ENCODE data around the gene CETP.

Gene CETP, protein sequence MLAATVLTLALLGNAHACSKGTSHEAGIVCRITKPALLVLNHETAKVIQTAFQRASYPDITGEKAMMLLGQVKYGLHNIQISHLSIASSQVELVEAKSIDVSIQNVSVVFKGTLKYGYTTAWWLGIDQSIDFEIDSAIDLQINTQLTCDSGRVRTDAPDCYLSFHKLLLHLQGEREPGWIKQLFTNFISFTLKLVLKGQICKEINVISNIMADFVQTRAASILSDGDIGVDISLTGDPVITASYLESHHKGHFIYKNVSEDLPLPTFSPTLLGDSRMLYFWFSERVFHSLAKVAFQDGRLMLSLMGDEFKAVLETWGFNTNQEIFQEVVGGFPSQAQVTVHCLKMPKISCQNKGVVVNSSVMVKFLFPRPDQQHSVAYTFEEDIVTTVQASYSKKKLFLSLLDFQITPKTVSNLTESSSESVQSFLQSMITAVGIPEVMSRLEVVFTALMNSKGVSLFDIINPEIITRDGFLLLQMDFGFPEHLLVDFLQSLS

DNA sequence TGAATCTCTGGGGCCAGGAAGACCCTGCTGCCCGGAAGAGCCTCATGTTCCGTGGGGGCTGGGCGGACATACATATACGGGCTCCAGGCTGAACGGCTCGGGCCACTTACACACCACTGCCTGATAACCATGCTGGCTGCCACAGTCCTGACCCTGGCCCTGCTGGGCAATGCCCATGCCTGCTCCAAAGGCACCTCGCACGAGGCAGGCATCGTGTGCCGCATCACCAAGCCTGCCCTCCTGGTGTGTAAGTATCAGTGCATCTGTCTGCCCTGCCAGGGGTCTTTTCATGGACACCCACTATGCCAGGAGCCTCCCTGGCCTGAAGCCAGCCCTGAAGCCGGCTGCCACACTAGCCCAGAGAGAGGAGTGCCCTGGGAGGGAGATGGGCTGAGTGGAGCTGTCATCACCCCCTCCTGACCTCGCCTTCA is at the start of gene CETP:
CETP (plus strand) TSS at position 100 of the 431 bp plus-strand sequence; CDS start at position 130, 30 bp downstream.
- DNase-seq, result no peak

DNA sequence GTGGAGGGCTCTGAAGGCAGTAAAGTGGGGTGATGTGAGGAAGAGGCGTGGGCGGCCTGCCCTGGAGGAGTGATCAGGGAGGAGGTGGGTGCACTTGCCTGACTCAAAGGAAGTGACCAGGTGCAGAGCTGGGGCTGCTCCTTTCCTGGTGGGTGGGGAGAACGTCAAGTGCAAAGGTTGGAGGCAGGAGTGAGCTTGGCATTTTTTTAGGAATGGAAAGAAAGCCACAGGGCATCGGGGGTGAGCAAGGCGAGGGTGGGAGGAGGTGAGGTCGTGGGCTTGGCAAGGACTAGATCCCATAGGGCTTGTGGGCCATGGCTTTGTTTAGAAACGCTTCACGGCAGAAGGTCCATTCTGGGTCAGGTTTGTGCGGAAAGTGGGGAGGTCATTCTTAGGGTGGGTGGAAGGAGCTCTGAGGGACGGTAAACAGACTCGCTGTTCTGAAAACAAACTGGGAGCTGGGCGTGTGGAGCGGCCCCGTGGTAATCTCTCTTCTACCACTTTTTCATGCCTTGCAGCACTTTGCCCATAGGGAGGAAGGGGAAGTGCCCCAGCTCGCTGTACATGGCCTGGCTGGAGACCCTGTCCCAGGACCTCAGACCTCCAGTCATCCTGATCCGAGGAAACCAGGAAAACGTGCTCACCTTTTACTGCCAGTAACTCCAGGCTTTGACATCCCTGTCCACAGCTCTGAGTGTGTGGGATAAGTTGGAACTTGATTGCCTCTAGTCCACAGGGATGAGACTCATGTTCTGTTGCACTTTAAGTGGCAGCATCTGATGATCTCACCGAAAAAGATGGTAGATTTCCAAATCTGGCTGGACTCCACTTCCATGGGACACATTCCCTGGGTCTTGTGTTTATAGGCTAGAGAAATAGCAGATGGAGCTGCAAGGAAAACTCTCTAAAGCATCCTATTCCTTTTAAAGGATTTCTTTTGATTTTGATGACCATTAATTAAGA is 48.7 kb upstream of the CETP start:
- DNase-seq, result no peak

DNA sequence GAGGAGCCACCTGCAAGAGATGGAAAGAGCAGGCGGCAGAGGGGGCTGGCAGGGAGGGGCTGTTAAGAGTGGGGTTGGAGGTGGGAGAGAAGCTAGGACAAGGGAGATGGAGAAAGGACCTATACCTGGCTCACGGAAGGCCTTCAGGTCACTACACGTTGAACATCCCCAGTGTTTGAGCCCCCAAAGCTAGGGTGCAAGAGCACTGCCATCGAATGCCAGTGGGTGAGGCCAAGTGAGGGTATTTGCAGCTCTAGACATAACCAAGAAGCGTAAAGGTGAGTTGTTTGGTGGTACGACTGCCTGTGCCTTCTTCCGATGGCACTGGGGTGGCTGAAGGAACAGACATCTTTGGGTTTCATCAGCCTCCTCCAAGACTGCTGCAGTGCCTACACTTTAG is 46.9 kb upstream of the CETP start:
- no peak for DNase-seq

DNA sequence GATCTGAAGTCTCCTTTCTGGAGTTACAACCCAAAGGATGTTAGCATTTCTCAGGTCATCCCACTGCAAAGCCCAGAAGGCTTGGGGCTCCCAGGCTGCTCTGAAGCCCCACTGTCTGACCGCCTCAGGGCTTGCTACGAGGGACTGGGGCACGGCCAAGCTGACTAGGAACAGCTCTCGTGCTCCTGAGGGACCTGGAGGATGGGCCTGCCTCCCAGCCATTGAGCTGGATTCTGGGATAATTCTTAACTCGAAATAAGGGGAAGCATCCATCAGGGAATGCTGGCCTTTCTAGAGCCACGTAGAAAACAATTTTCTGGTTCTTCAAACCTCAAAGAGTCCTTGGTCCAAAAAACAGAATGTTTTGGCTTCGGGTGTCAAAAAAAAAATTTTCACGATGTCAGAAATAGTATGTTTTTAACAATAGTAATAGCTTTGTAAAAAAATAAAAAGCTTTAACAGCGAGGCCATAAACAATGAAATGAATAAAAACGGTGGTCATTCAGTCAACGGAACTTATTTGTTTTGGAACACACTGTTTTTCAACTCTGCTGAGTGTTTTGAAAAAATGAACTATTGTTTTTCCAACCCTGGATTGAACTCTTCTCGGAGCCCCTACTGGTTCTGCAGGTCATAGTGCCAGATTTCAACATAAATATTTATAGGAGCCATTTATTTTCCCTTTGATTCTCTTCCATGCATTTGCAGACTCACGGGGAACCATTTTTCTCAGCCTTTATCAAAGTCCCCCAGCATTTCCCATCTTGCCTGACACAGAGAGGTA is 46.2 kb upstream of the CETP start:
- no peak for DNase-seq

DNA sequence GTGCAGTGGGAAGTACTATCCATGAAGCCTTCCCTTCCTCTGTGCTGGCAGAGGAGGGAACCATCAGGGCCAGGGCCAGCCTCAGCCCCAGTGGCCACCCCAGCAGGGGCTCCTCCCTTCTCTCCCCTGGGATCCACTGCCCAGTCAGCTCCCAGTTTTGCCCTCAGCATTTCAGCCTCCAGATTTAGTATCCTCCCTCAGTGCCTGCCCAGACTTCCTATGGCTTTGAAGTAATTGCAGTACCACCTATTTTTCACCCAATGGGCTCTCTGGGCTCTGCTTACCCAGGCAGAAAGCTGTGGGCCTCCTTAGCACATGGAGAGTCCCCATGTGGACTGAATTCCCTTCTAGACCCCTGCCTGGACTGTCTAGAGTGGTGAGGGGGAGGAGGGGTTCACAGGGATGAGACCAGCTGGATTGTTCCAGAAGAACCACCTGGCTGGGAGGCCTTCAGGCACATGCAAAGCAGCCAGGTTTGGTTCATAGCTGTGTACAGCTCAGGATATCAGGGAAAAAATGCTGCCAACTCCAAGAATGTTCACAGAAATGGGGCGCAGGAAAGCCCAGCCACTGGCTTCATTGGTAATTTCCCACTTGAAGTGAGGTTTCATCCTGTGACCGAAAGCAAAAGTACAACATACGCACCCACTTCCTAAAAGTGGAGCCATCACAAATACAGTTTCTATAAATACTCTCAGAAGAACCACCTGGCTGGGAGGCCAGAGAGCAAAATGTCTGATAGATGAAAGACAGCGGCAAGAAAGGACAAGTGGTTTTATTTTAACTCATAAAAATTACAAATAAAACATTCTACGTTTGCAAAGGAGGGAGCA is 45.0 kb upstream of the CETP start:
- DNase-seq, result no peak

DNA sequence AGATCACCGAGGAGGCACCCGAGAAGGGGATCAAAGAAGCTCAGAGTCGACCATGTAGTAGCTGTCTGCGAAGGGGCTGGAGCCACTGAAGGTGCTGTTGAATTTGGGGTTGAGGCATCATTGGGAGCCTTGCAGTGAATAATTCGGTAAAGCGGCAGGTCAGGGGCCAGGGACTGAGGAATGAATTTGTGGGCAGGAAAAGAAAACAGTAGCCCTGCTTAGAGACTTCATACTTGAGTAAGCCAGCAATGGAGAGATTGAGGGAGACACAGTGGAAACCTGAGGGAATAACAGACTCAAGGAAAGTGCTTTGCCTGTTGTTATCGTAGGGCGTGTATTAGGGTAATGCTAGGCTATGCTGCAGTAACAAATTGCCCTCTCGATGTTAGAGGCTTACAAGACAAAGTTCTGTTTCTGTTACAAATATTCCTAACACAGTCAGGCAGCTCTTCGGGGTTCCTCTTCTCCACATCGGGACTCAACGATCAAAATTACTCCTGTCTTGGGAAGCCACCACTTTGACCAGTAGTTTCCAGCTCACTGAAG is 43.2 kb upstream of the CETP start:
- DNase-seq, result no peak

DNA sequence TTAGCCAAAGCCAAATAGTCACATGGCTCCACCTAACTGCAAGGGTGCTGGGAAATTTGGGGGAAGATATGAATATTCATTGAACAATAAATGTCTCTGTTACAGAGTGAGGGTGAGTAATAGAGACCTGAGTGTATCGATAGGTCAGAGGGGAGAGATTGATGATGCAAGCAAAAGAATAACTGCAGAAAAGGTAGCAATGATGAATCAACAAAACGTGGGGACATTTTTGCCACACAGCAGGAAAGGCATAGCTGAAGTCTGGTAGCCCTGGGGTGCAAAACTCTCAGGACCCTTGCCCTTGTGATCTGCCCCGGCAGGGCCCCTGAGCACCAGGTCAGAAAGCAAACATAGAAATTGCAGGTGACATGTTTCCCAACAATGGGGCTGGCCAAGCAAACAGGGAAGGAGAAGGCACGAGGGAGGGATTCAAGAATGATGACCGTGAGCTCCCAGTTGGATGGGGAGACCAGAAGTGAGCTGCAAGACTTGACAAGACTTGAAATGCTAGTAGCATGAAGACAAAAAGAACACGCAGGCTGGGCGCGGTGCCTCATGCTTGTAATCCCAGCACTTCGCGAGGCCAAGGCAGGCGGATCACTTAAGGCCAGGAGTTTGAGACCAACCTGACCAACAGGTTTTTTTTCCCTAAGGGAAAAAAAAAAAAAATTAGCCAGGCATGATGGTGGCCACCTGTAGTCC is 42.5 kb upstream of the CETP start:
- no peak for DNase-seq

DNA sequence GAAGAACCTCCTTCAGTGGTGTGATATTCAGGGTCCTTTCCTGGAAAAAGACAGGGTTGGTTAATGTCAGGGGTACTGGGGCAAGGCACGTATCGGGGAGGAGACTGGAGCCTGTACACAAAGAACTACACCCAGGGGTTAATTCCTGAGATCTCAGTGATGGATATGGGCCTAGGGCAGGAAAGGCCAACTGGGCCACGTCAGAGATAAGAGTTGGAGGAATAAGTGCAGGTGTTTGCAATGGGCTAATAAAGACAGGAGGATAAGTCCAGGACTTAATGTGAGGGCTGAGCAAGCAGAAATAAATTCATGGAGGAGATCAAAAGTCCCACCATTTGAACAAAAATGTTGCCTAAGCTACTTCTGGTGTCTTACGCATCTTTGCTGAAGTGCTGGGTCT is 40.2 kb upstream of the CETP start:
- DNase-seq, result no peak

DNA sequence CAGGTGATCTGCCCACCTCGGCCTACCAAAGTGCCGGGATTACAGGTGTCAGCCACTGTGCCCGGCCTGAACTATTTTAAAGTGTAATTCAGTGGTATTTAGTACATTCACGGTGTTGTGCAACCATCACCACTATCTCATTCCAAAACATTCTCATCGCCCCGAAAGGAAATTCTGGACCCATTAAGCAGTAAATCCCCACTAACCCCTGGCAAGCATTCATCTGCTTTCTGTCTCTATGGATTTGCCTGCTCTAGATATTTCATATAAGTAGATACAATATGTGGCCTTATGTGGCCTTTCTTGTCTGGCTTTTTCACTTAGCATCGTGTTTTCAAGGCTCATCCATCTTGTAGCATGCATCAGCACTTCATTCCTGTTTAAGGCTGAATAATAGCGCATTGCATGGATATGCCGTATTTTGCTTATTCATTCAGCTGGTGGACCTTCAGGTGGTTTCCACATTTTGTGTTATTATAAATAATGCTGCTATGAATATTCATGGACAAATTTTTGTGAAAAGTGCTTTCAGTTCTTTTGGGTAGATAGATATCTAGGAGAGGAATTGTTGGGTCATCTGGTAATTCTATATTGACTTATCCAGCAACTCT is 38.2 kb upstream of the CETP start:
- DNase-seq, result no peak

DNA sequence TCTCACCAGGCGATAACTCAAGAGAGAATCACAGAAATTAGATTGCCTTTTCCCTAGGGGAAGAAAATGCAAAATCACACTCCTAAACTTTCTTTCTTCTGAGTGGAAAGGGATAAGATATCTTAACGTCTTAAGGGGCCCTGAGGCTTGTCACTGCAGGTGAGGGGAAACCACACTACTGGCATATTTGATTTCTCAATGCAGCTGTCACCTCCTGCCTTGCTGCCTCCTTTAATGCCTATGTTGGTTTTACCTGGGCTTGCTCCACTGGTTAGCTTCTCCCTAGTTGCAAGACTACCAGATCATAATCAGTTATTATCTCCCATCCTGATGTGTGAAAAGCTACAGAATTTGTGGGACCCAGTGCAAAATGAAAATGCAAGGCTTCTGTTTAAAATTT is 34.3 kb upstream of the CETP start:
- no peak for DNase-seq

DNA sequence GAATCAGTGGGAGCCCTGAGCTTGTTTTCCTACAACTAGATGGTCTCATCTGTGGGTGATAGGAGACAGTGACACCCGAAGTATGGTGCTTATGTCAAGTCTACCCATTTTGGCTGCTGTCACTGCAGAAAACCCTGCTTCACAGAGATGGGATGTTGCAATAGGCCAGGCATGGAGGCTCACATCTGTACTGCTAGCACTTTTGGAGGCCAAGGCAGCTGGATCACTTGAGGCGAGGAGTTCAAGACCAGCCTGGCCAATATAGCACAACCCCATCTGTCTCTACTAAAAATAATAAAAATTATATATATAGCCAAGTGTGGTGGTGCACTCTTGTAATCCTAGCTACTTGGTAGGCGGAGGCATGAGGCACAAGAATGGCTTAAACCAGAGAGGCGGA is 32.1 kb upstream of the CETP start:
- DNase-seq, result no peak

DNA sequence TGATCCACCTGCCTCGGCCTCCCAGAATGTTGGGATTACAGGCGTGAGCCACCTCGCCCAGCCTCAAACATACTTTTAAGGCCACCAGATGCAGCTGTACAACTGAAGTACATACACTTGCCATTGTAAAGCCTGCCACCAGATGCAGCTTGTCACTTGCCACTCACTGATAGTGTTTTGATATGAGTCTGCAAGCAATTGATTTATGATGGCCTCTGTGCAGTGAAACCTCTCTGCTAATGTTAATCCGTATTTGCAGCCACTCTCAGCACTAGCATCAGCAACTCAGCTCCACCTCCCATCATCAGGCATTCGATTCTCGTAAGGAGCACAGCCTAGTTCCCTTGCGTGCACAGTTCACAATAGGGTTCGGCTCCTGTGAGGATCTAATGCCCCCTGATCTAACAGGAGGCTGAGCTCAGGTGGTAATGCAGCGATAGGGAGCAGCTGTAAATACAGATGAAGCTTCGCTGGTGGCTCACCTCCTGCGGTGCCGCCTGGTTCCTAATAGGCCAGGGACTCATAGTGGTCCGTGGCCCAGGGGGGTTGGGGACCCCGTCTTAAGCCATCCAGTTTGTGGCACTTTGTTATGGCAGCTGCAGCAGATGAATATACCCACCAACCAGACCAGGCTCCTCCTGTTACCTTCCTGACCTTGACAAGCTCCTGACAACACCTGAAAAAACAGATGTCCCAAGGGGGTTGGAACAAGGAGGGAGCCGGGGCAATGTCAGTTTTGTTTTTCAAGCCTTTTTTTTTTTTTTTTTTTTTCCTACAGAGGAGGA is 31.1 kb upstream of the CETP start:
- peak; percentile 49 for DNase-seq

DNA sequence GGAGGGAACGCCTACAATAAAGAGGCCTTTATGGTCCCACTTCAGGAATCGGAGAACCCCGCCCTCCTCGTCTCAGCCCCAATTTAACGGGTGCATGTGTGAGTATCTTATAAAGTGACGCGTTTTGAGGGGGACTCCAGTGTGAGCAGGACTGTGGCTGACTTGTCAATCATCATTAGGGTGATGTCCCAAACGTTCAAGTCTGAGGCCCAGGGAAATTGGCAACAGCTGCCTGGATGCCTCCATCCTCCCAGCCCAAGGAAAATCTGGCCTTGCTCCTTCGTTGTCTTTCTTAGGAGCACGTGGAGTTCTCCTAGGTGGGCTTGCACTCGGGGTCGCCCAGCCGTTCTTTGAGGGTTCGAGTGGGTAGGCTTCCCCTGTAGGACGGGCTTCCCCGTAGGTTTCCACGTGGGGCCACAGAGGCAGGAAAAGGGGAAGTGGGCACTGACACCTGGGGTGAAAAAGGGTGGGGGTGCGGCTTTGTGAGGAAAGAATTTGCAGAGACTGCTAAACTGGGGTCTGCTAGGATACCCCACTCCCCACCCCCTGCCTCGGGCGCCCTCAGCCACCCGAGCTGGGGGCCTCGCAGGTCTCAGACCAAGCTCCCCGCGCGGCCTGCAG is 30.4 kb upstream of the CETP start:
- DNase-seq, result peak; percentile 49

DNA sequence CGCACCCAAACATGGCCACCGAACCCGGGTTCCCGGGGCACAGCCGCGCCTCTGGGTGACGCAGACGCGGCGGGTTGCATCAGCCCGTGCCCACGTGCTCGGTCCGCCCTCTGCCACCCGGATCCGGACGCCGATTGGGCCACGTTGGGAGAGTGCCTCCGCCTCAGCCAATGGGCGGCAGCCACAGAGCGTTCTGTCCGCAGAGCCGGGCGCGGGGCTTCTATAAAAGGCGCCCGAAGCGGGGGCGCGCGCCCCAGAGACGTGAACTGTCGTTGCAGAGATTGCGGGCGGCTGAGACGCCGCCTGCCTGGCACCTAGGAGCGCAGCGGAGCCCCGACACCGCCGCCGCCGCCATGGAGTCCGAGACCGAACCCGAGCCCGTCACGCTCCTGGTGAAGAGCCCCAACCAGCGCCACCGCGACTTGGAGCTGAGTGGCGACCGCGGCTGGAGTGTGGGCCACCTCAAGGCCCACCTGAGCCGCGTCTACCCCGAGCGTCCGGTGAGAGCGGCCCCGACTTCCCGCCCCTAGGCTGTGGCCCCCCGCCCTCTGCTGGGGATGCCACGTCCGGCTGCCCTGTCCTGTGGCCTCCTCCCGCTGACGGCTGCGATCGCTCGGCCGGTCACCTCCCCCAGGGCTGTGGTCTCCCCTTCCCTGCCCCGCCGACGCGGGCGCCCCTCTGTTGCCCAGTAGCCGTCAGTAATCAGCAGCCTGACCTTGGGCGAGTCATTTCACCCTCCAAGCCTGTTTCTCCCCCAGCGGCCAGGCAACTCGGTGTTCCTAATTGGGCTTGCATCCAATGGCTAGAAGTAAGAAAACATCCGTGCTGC is 29.6 kb upstream of the CETP start, which contains the start of gene HERPUD1:
HERPUD1 (plus strand) TSS at position 251 of the 829 bp plus-strand sequence; CDS start at position 354, 103 bp downstream.
- DNase-seq, result peak; percentile 66

DNA sequence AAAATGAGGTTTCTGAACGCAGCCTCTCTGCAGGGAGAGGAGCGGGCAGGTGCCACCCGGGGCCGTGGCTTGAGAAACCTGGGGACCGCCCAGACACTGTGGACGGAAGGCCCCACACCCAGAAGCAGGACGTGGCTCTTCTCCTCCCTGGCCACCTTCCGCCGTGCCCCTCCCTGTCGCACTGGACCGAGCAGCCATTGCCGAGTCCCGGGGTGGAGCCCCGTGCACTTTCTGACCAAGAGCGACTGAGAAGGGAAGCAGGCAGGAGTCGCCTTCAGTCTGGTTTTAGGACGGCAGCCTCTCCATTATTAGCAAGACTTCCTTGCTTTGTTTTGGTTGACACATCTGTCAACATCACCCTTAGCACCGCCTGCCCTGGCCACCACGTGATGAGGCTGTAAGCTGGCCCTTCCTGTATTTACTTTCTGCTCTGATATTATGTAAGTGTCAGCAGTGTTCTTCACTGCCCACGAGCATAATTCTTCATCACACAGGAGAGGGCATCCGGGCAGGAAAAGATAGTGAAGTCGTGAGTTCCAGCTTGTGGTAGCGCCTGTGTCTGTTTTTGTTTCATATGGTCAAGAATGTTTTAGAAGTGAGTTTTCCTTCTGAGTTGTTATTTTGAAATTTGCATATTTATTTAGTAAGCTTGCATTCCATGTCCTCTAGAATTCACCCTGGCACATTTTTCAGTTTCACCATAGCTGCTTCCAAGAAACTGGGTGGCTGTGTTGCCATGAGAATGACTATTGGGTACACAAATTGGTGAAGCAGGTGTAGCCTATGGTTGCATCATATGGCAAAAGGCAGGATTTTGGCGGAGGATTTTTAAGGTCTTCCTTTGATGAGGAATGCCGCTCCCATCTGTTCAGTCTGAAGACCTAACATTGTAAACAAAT is 28.8 kb upstream of the CETP start:
- DNase-seq, result peak; percentile 17

DNA sequence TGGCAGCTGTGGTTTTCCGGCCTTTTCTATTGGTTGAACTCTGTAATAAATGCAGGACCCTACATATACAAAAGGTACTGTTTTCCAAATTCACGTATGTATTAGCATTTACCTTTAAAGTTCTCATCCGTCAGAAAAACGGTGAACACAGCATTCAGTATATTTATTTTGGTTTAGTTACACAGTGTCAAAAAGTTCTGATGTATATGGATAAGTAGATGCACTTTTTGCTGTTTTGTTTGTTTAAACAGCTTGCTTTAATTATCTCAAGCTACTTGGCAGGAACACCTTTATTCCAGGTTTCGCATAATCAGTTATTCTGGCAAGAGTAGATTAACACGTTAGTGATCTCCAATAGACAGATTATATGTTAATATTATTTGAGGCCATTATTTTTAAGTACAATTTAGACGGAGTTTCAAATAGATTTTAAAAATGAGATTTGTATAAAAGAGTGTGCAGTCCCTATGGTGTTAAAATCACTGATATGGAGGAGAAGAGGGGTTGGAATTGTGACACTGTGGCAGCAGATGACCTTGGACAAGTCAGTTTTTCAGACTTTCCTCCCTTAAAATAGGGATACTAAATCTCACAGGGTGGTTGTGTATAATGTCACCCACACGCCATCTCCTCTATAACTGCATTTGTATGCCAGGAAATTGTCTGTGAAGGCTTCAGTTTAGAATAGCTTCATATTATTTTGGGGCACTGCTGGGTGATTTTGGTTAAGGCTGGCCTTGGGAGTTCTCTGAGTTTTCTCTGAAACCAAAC is 27.7 kb upstream of the CETP start:
- no peak for DNase-seq
